ENCODE results near the gene ELL. TPM values are rescaled to one million over a fixed set of nuclear protein-coding genes. Genes with fewer than 3 reads are reported as not detected.

Gene ELL
- total RNA-seq, 4 donors from 2014 or later: 21.8 to 30.8 (median 27.3) TPM

GRCh38 chr19:18473706-18474087, 48.2 kb downstream of the ELL start:
- intact Hi-C loops (cut with DNase I; ENCODE audit: low total_unique reads): no loop called here
- no peaks in the 10 kb centered on the region for H3K27me3 ChIP-seq
- ATAC-seq (no peak), DNase-seq (no peak)
- TF ChIP-seq, protein P1, sequence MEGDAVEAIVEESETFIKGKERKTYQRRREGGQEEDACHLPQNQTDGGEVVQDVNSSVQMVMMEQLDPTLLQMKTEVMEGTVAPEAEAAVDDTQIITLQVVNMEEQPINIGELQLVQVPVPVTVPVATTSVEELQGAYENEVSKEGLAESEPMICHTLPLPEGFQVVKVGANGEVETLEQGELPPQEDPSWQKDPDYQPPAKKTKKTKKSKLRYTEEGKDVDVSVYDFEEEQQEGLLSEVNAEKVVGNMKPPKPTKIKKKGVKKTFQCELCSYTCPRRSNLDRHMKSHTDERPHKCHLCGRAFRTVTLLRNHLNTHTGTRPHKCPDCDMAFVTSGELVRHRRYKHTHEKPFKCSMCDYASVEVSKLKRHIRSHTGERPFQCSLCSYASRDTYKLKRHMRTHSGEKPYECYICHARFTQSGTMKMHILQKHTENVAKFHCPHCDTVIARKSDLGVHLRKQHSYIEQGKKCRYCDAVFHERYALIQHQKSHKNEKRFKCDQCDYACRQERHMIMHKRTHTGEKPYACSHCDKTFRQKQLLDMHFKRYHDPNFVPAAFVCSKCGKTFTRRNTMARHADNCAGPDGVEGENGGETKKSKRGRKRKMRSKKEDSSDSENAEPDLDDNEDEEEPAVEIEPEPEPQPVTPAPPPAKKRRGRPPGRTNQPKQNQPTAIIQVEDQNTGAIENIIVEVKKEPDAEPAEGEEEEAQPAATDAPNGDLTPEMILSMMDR (IDR thresholded peaks at IDR 0.05 in 4 of 5, conservative IDR thresholded peaks at IDR 0.05 in 1 of 5): no peak
- no peak for TF ChIP-seq POLR2A (IDR thresholded peaks at IDR 0.05)
- H3K4me3 ChIP-seq: no peak overlapping the region
- H3K9me3 ChIP-seq: no peaks in the 10 kb centered on the region
- in situ Hi-C loops (cut with MboI; ENCODE audit: low sequenced_read_pairs in 4 of 4): loop anchor here (5.0 to 25.0 kb wide), 4 partner anchors 44 to 364 kb away; partner anchors contain the start of genes UPF1 (in 2 of the 4), CRTC1 (in 1 of the 4), KXD1 (in 1 of the 4) and UBA52 (in 1 of the 4)
- H3K27ac ChIP-seq: peak overlapping the region; percentile 34 to 94 (median 54)
- peaks cover 0 to 17% of the 10 kb centered on the region in 2 donors for H3K36me3 ChIP-seq
- H3K4me1 ChIP-seq: peaks cover 73 to 85% of the 10 kb centered on the region in 2 donors

DNA sequence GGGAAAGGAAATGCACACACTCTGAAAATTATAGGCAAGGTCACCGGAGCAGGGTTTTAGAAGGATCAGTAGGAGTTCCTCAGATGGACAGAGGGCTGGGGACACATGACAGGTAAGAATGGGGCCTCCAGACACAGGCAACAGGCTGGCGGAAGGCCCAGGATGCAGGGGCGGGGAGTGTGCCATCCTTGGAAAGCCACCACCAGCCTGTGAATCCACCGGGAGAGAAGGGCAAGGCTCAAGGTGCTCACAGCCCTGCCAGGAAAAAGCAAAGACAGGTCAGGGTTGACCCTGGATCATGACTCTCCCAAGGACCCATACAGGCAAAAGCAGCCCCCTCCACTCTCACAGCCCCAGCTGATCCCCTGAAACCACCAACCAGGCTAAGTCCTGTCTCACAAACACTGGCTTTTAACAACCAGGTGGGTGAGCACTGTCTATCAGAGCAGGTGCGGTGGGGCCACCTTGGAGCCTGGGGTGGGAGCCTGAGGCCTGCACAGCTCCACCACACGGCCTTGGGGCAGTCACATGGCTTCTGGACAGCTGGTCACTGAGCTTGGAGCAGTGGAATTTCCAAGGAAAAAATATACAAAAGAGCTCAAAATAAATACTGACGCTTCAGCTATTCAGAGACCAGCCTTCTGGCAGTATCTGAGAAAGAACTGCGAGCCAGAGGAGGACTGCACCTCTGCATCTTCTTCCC, 48.7 kb downstream of the ELL start:
- TF ChIP-seq, protein P1 (IDR thresholded peaks at IDR 0.05 in 4 of 5, conservative IDR thresholded peaks at IDR 0.05 in 1 of 5): no peak
- TF ChIP-seq POLR2A (IDR thresholded peaks at IDR 0.05): no peak
- in situ Hi-C loops (cut with MboI; ENCODE audit: low sequenced_read_pairs in 4 of 4): loop anchor here (5.0 to 25.0 kb wide), 4 partner anchors 44 to 364 kb away; partner anchors contain the start of genes UPF1 (in 2 of the 4), CRTC1 (in 1 of the 4), KXD1 (in 1 of the 4) and UBA52 (in 1 of the 4)
- Histone ChIP-seq H3K4me1 (peaks cover 73 to 84% of the 10 kb centered on the region in 2 donors), H3K4me3 (no peak overlapping the region), H3K27me3 (no peaks in the 10 kb centered on the region), H3K36me3 (peaks cover 0 to 17% of the 10 kb centered on the region in 2 donors), H3K9me3 (no peaks in the 10 kb centered on the region), H3K27ac (peak overlapping the region; percentile 34 to 94 (median 54))
- DNase-seq (no peak), ATAC-seq (no peak)
- intact Hi-C loops (cut with DNase I; ENCODE audit: low total_unique reads): no loop called here

- no peak for ATAC-seq
- Histone ChIP-seq H3K36me3 (peaks cover 0 to 17% of the 10 kb centered on the region in 2 donors), H3K27me3 (no peaks in the 10 kb centered on the region), H3K27ac (peak overlapping the region; percentile 89 to 96 (median 94)), H3K9me3 (no peaks in the 10 kb centered on the region), H3K4me3 (no peak overlapping the region), H3K4me1 (peaks cover 73 to 83% of the 10 kb centered on the region in 2 donors)
- intact Hi-C loops (cut with DNase I; ENCODE audit: low total_unique reads): no loop called here
- TF ChIP-seq, protein P1 (IDR thresholded peaks at IDR 0.05 in 4 of 5, conservative IDR thresholded peaks at IDR 0.05 in 1 of 5): no peak
- TF ChIP-seq POLR2A (IDR thresholded peaks at IDR 0.05): no peak
- in situ Hi-C loops (cut with MboI; ENCODE audit: low sequenced_read_pairs in 4 of 4): loop anchor here (5.0 to 25.0 kb wide), 4 partner anchors 47 to 367 kb away; partner anchors contain the start of genes UPF1 (in 2 of the 4), CRTC1 (in 1 of the 4), KXD1 (in 1 of the 4) and UBA52 (in 1 of the 4)
- no peak for DNase-seq
Observed at GRCh38 chr19:18470787-18471186, 51.1 kb downstream of the ELL start.

GRCh38 chr19:18469069-18469846, 52.6 kb downstream of the ELL start:
- no peak overlapping the region for H3K4me3 ChIP-seq
- TF ChIP-seq, protein P1 (IDR thresholded peaks at IDR 0.05 in 4 of 5, conservative IDR thresholded peaks at IDR 0.05 in 1 of 5): peak; percentile 77 to 94 (median 85)
- TF ChIP-seq POLR2A (IDR thresholded peaks at IDR 0.05): no peak
- H3K27ac ChIP-seq: peak overlapping the region; percentile 89 to 96 (median 94)
- H3K36me3 ChIP-seq: peaks cover 0 to 17% of the 10 kb centered on the region in 2 donors
- ATAC-seq (peak; percentile 25 to 42), DNase-seq (peak in 1 of 2 donors; percentile 74)
- H3K4me1 ChIP-seq: peaks cover 73 to 83% of the 10 kb centered on the region in 2 donors
- H3K27me3 ChIP-seq: no peaks in the 10 kb centered on the region
- H3K9me3 ChIP-seq: no peaks in the 10 kb centered on the region
- intact Hi-C loops (cut with DNase I; ENCODE audit: low total_unique reads) (loop anchor here (2.0 to 5.0 kb wide), 2 partner anchors 52 to 88 kb away; partner anchors contain the start of gene KXD1), in situ Hi-C loops (cut with MboI; ENCODE audit: low sequenced_read_pairs in 4 of 4) (loop anchor here in 3 of 4 donors (5.0 to 25.0 kb wide), 5 partner anchors 48 to 368 kb away; partner anchors contain the start of genes UBA52 (in 2 of the 3), UPF1 (in 2 of the 3), CRTC1 (in 1 of the 3) and KXD1 (in 1 of the 3))
